Stimulated activated CD8-positive, alpha-beta memory T cell treated with anti-CD3 and anti-CD28 coated beads, Interleukin-15, amount 100 ng/mL, for 24 hours (primary cell): ENCODE data around the gene FLNC.

ENCODE experiments used
- DNase-seq: peaks from one replicate; pipeline ENCODE4 v3.0.0-alpha.2; 2020; ENCODE audit warnings: low read depth

Gene FLNC

GRCh38 chr7:128801003-128801402 lies 29.2 kb upstream of the FLNC start:
- DNase-seq = no peak

GRCh38 chr7:128801667-128802418 lies 28.4 kb upstream of the FLNC start:
- DNase-seq = no peak

GRCh38 chr7:128804484-128804883 lies 25.7 kb upstream of the FLNC start:
- no peak for DNase-seq

GRCh38 chr7:128805225-128805624 lies 25.0 kb upstream of the FLNC start:
- DNase-seq = no peak

GRCh38 chr7:128807191-128807590 lies 23.0 kb upstream of the FLNC start:
- no peak for DNase-seq

- DNase-seq = no peak
Observed at GRCh38 chr7:128809363-128809762, 20.8 kb upstream of the FLNC start.

GRCh38 chr7:128810473-128810872 lies 19.7 kb upstream of the FLNC start:
- no peak for DNase-seq

GRCh38 chr7:128810997-128811396 lies 19.2 kb upstream of the FLNC start:
- no peak for DNase-seq

GRCh38 chr7:128811631-128812430 lies 18.4 kb upstream of the FLNC start:
- DNase-seq = no peak

- DNase-seq = no peak
Observed at GRCh38 chr7:128812514-128813168, 17.6 kb upstream of the FLNC start.

GRCh38 chr7:128814499-128814898 lies 15.7 kb upstream of the FLNC start:
- DNase-seq = no peak

- DNase-seq = no peak
Observed at GRCh38 chr7:128815289-128815942, 14.8 kb upstream of the FLNC start.

GRCh38 chr7:128818694-128819093 lies 11.5 kb upstream of the FLNC start:
- no peak for DNase-seq

- DNase-seq = no peak
Observed at GRCh38 chr7:128821724-128822123, 8.5 kb upstream of the FLNC start.

- no peak for DNase-seq
Observed at GRCh38 chr7:128826512-128826911, 3.7 kb upstream of the FLNC start.

GRCh38 chr7:128826916-128827247 lies 3.3 kb upstream of the FLNC start:
- DNase-seq = no peak

- DNase-seq = no peak
Observed at GRCh38 chr7:128827248-128827958, 2.8 kb upstream of the FLNC start.

- no peak for DNase-seq
Observed at GRCh38 chr7:128827971-128828711, 2.1 kb upstream of the FLNC start.

- DNase-seq = no peak
Observed at GRCh38 chr7:128829391-128830166, 627 bp upstream of the FLNC start.
